DMS53 treated with DMSO at 0.1 percent for 48 hours (cell line): ENCODE measurements around the gene PRR30.
A peak's percentile ranks its signal among the peaks of the same experiment; 100 is the strongest.
"Not testable (repeated sequence)": the region's sequence is repeated elsewhere in the genome, so short reads cannot be mapped to it uniquely, and the experiment has no call there.

Experiments used
- DNase-seq: peaks from one replicate; lab custom pipeline; 2025; ENCODE audit not compliant: unreplicated experiment; lab: John Stamatoyannopoulos, UW

PRR30 gene

DNA sequence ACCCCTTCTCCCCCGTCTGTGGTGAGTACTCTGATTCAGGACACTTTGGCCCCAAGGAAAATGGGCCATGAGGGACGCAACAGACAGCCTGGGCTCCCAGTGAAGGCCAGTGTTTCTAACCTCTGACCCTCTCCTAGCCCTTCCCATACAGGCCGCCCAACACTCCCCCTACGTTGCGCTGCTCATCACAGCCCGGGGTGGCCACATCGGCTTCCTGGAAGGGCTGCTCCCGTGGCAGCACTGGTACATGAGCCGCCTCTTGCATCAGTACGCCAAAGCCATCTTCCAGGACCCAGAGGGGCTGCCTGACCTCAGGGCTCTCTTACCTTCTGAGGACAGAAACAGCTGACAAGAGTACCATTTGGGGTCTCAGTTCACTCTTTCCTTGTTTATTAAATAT is 8.8 kb downstream of the PRR30 start:
- DNase-seq = no peak

DNA sequence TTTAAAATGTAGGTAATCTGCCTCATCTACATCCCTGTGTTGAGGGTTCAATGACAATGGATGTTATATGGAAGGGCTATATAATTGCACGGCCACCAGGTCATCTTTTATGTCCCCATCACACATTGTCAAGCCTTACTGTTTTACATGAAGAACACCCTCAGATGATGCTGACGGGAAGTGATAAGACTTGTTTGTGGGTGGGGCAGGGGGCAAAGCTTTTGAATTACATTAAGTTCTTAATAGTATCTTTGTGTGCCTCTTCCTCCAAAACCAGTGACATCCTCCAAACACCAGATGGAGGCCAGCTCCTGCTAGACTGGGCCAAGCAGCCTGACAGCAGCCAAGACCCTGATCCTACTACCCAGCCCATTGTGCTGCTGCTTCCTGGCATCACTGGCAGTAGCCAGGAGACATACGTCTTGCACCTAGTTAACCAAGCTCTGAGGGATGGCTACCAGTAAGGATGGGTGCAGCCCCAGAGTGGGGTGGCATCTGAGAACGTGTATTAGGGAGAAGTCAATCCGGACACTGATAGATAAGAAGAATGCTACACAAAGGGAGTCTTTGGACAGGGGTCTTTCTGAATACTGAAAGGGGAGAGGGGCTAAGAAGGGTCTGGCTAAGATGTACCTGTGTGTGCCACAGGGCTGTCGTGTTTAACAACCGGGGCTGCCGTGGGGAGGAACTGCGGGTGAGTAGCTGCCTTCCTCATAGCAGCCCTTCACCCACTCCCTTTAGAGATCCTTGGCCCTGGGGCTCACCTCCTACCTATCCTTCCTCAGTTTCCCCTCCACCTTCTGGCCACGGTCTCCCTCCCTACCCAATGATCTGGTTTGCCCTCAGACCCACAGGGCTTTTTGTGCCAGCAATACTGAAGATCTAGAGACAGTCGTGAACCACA is 10.3 kb downstream of the PRR30 start:
- DNase-seq = no peak

DNA sequence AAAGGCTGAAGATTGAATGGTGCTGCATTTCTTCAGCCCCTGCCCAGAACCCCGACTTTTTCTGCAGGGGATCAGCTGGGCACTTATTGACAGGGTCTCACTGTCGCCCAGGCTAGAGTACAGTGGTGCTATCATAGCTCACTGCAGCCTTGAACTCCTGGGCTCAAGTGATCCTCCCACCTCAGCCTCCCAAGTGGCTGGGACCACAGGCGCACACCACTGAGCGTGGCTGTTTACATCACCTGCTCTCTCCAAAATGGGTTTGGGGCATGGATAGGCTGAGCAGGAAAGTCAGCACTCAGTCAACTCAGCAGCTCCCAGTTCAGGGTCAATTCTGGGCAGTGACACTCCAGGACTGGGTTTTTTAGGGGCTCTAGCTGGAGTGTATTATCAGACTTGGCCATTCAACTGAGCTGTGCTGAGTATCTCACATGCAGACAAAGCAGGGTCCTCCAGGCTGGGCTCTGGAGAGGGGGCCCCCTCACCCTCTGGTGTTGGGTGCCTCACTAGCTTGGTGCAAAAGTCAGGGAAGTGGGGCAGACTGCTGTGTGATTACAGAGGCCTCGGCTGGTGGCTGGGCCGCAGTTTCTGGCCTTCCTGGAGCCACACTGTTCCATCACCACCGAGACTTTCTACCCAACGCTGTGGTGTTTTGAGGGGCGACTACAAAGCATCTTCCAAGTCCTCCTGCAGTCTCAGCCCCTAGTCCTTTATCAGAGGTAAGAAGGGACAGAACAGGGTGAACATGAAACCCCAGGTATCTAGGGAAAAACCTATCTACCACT is 11.1 kb downstream of the PRR30 start:
- DNase-seq = no peak

DNA sequence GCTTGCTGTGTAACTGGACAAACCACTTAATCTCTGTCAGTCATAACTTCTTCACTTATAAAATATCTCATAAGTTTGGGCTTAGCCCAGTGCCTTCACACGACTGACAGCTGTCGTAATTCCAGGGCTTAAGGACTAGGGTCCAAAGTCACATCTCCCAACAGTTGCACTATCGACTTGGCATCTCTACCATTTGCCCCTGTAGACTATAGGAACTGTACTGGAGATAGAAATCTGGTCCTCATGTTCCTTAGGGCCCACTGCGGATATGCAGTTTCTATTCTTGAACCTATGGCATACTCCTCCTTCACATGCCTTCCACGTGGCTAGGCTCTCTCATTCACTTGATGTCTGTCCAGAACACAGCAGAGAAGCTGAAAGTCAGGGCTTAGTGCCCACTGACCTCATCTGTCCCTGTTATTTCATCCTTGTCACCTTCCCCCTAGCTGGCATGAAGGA is 12.9 kb downstream of the PRR30 start:
- DNase-seq = no peak

DNA sequence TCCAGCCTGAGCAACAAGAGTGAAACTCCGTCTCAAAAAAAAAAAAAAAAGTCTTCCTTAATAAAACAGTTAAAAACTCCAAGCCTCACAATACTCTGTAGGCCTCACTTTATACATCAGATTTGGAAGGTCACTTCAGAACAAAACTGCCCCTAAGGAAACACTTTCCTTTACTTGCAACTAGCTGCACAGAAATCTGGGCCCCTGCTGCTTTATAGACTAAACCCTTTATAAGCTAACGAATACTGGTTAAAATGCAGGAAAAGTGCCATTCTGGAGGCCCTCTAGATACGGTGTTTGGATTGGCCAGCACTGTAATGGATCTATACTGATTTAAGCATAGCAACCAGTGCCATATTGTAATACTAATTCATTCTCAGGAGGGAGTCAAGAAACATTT is 14.1 kb downstream of the PRR30 start:
- no peak for DNase-seq

DNA sequence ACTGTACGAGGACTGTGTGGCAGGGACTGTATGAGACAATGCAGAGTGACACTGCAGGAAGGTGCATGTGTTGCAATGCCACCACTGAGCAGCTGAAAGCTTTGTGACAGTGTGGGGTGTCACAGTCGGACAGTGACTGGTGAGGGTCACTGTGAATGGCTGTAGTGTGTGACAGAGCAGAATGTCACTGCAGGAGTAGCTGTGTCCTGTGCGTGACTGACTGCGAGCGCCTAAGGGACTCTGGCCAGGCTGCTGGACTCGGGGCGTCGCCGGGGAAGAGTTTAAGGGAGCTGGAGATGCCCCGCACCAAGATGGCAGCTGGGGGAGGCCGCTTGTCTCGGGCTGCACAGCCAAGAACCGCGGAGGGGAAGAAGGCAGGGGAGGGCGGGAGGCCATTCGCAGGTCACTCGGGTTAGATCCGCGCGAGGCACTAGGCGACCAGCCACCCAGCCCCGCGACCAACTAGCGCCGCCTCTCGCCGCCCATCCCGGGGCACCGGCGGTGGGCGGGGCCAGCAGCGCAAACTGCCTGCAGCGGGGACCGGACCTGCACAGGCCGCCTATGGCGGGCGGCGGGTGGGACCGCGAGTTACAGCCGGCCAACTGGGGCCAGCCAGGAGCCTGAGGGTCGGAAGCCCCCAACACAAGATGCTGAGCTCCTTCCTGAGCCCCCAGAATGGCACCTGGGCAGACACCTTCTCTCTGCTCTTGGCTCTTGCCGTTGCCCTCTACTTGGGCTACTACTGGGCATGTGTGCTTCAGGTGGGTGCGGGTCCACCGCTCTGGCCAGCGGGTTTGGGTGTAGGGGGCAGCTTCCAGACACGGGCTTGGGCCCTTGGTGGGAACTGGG is 15.7 kb downstream of the PRR30 start, which contains the start of gene ABHD1:
Gene ABHD1 (plus strand): TSS at position 514 of the 849 bp plus-strand sequence. CDS start 134 bp downstream, at position 648.
- peak; percentile 35 for DNase-seq

DNA sequence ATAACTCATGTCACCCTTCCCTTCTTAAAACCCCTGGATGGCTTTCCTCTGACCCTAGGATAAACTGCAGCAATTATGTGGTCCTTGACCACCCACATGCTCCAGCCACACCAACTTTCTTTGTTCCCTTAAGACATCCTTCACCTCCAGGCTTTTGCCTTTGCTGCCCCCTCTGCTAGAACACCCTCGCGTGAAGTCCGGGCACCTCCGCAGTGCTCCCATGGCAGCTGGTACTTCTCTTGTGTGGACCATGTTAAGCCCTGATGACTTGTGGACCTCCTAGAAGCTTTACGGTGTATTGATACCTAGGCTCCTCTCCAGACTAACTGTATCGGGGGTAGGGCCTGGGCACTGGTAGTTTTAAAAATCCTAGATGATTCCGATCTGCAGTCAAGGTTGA is 16.4 kb downstream of the PRR30 start:
- DNase-seq = no peak

DNA sequence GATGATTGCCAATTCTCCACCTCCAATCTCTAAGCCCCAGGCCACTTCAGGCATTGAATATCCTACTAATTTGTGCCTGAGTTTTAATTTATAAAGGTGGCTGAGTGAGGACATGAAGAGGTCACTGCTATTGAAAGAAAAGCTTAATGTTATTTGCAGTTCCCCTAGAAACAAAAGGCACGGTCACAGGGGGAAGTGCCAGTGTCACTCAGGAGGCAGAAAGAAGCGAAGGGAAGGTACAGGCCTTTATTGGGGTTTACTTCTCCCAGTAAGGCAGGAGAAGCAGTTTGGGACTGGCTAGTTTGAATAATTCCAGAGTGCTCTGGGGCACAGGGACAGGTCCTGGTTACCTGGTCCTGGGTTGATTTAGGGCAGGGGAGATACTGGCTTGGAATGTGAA is 17.3 kb downstream of the PRR30 start:
- no peak for DNase-seq

DNA sequence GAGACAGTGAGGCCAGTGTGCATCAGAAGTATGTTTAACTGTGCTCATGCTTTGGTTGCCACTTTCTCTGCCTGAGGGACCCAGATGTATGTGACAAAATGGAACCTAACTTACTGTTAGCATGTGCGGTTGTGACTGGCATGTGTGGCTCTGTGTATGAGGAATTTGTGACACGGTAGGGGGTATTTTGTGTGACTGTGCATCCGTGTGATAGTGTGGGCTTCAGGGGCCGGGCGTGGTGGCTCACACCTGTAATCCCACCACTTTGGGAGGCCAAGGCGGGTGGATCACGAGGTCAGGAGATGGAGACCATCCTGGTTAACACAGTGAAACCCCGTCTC is 19.9 kb downstream of the PRR30 start:
- not testable (repeated sequence) for DNase-seq

DNA sequence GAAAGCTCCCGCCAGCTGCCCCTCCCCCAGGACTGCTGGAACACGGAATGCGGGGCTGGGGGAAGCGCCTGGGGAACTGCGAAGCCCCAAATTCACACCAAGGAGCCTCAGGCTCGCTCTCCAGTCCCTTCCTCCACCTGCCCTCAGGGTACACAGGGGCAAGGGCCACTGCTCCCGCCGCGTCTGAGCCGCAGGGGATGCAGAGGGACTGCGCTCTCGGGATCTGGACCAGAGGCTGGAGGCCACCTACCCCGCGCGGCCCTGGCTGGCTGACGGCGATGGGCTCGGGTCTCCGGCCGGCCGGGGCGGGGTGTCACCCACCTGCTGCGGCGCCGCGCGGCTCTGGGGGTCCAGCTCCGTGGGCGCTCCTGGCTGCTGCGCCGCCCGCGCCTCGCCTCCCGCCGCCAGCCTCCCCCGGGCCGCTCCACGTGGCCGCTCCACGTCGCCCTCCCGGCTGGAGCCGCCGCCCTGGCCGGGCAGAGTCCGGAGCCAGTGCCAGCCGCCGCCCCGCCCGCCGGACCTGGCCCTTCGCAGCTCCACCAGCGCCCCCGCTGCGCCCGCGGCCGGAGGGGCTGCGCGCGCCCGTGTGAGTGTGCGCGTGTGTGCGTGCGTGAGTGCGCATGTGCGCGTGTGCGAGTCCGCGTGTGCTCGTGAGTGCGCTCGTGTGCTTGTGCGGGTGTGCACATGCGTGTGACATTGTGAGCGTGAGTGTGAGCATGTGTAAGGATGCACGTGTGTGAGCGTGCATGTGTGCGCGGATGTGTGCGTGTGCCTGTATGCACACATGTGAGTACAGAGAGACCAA is 20.5 kb downstream of the PRR30 start, which contains the start of gene CGREF1:
Gene CGREF1 (minus strand): TSS at position 604 of the 805 bp plus-strand sequence. CDS start 14,762 bp downstream, outside the sequence.
- DNase-seq = no peak

DNA sequence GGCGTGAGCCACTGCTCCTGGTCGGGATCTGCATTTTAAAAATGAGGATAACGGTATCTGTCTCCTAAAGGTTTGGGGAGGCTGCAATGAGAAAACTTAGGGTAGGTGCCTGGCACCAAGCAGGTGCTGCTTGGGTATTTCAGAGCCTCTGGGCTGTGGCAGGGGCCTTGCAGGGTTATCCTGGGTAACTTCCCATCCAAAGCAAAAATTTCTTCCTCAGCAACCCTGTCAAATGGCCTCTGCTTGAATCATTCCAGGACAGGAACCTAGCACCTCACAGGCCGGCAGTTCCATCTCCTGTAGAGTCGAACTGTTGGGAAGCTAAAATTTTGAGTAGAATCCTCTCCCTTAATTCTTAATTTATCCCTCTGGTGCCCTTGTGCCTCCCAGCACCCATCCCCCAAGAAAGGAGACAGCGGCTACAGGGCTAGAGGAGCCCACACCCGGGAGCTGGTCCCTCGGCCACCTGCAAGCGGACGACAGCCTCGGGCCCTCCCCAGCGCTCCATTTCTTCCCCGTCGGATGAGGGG is 21.1 kb downstream of the PRR30 start:
- no peak for DNase-seq

DNA sequence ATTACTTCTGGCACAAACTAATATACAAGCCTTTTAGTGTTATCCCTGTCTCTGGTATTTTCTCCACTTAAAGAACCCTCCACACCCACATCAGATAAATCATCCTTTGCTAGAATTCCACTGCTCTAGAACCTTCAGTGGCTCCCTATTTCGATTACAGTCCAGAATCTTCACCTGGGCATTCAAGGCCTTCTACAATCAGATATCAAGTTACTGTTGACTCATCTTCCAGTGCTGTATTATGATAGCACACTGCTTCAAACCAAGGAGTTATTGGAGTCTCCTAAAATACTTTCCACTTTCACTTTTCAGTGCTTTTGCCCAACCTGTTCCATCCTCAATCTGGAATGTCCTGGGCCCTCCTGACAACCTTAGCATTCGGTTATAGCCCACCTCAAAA is 23.7 kb downstream of the PRR30 start:
- DNase-seq = no peak

DNA sequence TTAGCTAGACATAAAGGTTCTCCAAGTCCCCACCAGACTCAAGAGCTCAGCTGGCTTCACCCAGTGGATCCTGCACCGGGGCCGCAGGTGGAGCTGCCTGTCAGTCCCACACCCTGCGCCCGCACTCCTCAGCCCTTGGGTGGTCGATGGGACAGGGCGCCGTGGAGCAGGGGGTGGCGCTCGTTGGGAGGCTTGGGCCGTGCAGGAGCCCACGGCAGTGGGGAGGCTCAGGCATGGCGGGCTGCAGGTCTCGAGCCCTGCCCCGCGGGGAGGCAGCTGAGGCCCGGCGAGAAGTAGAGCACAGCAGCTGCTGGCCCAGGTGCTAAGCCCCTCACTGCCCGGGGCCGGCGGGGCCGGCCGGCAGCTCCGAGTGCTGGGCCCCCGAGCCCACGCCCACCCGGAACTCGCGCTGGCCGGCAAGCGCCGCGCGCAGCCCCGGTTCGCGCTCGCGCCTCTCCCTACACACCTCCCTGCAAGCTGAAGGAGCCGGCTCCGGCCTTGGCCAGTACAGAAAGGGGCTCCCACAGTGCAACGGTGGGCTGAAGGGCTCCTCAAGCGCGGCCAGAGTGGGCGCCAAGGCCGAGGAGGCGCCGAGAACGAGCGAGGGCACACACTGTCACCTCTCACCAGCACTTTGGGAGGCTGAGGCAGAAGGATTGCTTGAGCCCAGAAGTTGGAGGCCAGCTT is 27.7 kb downstream of the PRR30 start:
- DNase-seq = not testable (repeated sequence)

DNA sequence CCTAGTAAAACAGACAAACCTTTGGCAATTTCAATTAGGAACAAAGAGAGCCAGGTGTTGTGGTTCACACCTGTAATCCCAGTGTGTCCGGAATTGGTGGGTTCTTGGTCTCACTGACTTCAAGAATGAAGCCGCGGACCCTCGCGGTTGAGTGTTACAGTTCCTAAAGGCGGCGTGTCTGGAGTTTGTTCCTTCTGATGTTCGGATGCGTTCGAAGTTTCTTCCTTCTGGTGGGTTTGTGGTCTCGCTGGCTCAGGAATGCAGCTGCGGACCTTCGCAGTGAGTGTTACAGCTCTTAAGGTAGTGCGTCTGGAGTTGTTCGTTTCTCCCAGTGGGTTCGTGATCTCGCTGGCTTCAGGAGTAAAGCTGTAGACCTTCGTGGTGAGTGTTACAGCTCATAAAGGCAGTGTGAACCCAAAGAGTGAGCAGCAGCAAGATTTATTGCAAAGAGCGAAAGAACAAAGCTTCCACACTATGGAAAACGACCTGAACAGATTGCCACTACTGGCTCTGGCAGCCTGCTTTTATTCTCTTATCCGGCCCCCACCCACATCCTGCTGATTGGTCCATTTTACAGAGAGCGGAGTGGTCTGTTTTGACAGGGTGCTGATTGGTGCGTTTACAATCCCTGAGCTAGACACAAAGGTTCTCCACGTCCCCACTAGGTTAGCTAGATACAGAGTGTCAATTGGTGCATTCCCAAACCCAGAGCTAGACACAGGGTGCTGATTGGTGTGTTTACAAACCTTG is 28.4 kb downstream of the PRR30 start:
- not testable (repeated sequence) for DNase-seq

DNA sequence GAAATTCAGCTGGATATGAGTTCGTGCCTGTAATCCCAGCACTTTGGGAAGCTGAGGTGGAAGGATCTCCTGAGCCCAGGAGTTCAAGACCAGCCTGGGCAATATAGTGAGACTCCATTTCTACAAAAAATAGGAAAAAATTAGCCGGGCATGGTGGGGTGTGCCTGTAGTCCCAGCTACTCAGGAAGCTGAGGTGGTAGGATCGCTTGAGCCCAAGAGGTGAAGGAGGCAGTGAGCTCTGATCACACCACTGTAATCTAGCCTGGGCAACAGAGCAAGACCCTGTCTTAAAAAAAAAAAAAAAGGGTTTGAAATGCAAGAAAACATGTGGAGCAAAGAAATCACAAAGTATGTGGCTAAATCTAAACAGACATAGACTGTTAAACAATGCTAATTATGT is 30.1 kb downstream of the PRR30 start:
- DNase-seq = no peak

DNA sequence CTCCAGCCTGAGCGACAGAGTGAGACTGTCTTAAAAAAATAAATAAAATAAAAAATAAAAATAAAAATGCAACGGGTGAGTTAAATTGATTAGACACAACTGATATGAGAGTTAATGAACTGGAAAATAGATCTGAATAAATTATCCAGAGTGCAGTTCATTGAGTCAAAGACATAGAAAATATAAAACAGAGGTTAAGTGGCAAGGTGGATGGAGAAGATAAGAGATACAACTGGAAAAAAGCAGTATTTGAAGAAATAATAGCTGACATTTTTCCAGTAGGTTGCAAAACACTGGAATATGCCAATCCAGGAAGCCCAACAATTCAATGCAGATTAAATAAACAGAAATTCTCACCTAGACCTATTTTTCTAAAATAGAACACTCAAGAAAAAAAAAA is 31.0 kb downstream of the PRR30 start:
- no peak for DNase-seq

DNA sequence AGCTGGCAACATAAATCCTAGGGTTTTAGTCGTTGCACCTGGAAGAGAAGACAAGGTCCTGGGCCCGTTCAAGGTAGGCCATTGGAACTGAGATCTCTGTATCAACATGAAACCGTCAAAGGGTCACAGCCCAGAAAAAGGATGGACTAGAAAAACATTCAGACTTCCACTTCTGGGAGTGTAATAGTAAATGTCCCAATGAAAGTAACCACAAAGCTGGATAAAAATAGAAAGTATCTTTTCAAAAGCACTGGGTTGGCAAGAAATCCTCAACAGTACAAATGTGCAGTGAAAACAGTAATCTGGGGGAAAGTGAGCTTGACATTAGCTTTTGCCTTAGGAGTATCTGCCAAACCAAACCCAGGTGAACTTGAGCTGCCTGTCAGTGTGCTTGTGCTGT is 33.2 kb downstream of the PRR30 start:
- DNase-seq = no peak

DNA sequence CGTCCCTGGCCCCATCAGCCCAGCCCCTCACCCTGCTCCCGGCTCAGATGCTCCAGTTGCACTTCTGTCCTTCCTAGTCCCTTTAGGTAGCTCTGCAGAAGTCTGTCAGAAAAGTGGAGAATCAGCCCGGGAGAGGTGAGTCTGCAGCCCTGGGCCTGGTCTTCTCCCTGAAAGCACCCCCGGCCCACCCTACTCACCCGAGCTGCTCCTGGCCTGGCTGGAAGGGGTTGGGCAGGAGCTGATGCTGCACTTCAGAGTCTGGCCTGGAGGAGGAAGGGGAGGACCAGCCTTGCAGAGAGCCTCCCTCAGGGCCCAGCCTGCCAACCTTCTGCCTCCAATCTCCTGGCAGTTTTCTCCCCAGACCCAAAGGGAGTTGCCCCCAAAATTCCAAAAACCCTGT is 36.9 kb downstream of the PRR30 start:
- no peak for DNase-seq

DNA sequence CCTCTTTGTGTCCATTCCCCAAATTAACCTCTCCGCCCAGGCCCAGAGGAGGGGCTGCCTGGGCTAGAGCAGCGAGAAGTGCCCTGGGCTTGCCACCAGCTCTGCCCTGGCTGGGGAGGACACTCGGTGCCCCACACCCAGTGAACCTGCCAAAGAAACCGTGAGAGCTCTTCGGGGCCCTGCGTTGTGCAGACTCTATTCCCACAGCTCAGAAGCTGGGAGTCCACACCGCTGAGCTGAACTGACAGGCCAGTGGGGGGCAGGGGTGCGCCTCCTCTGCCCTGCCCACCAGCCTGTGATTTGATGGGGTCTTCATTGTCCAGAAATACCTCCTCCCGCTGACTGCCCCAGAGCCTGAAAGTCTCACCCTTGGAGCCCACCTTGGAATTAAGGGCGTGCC is 39.2 kb downstream of the PRR30 start:
- no peak for DNase-seq
